SKM-1 (cell line): ENCODE data around the gene TBC1D22A.

ENCODE experiments used
- DNase-seq: peaks from one replicate; lab custom pipeline; 2025; ENCODE audit not compliant: unreplicated experiment; lab: John Stamatoyannopoulos, UW

TBC1D22A gene

DNA sequence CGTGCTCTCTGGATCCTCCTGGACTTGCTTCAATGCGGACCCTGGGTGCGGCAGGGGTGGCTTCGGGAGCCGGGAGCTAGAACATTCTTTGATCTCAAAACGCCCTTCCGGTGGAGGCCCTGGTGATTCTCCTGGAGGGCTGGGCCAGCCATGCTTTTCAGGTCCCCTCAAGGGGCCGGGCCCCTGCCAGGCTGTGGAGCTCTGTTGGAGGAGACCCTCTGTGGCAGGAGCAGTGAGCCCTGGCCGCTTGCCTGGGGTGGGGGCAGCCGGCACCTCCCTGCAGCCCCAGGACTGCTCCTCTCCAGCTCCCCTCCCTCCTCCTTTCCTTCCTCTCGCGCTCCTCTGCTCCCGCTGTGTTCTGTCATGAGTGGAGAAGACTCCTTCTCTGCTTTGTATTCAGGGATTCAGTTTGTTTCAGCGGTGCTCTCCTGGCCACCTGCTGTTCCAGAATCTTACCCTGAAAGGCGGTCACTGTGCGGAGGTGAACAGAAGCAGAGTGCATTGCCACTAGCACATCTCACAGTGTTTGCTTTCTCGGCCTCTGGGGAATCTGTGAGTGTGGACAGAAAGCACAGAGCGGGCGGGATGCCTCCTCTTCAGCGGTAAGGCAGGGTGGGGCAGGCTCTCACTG, 289.1 kb downstream of the TBC1D22A start:
- DNase-seq, result no peak

- no peak for DNase-seq
Measured at GRCh38 chr22:47052236-47053012, 290.0 kb downstream of the TBC1D22A start.

GRCh38 chr22:47053013-47053725, 290.7 kb downstream of the TBC1D22A start:
- DNase-seq, result no peak

DNA sequence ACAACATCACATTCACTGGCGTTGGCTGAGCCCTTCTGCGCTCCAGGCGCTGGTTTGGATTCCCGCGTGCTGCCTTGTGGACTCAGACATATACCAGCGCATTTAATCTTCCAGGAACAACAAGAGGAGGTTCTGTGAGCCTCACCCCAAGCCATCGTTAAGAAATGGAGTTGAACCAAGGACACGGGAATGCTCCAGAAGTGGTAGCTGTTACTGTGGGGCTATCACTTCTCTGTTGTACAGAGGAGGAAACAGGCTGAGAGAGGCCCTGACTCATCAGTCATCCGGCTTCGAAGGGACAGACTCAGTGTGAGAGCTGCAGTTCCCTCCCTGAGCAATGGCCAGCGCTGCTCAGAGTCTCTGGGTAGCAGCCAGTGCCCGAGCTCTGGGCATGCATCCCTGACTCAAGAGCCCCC, 291.3 kb downstream of the TBC1D22A start:
- DNase-seq, result no peak

DNA sequence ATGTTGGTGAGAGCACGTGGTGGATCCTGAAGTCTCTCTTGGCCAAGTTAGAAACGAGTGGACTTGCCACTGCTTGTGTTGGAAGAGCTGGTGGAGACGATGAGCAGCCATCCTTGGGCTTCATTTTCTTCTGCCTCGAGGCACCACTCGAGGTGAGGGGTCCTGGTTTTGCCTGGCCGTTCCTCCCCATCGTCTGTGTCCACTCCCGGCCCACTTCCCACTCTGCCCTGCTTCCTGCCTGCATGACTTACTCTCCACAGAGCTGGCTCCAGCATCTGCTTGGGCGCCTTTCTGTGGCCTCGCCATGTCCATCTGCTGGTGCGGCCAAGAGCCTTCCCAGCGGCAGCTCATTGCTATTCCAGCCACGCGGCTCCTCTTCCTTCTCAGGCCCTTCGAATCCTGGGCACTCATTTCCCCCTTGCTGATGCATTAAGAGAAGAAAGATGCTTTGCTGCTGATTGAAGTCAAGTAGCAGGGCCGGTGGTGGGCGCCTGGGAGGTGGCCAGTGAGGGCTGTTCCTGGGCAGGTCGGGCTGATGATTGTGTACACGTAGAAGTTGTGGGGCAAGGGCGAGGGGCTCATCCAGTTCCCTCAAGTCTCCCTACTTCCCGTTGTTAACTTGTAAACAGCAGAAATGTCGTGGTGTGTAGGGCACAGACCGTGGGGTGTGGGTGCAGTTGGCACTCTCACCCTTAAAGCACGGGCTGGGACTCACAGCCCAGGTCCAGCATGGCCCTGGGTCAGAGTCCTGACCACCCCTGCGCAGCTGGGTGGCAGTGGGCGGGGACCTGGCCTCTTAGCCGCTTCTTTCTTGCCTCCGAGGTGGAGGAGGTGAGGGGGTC, 292.0 kb downstream of the TBC1D22A start:
- no peak for DNase-seq

- DNase-seq, result no peak
Measured at GRCh38 chr22:47055073-47055355, 292.6 kb downstream of the TBC1D22A start.

GRCh38 chr22:47055461-47055860, 293.0 kb downstream of the TBC1D22A start:
- no peak for DNase-seq

DNA sequence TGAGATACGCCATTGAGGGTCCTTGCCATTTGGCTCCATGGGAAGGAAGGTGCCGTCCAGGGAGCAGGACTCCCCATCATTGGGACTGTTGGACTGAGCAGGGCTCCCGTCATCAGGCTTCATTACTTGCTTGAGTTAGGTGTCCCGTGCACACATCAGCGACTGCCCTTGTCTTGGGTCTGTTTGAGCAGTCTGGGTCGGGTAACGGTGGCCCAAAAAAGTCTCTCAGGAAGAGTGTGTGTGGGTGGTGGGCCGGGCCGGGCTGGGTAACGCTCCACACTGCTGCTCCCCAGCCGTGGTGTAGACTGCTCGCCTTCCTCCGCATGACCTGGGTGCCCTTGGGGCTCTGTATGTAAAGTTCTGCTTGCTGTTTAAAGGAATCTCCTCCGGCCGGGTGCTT, 293.5 kb downstream of the TBC1D22A start:
- no peak for DNase-seq

DNA sequence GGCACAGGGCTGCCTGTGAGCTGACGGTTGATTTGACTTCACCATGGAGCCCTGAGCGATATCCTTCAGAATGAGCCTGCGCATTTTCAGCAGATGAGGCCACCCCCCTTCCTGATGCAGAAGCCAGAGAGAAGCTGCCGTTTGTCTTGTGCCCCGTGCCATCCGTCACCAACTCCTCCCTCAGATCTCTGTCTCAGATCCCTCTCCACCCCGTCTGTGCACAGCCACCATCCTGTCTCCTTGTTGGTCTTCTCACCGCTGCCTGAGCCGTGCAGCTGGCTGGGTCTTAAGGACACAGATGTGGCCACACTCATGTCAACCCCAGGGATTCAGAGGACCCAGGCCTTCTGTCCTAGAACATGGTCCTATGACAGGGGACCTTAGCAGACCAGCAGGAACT, 293.9 kb downstream of the TBC1D22A start:
- DNase-seq, result no peak

- no peak for DNase-seq
Measured at GRCh38 chr22:47056776-47057470, 294.5 kb downstream of the TBC1D22A start.

GRCh38 chr22:47057916-47058585, 295.6 kb downstream of the TBC1D22A start:
- DNase-seq, result no peak

DNA sequence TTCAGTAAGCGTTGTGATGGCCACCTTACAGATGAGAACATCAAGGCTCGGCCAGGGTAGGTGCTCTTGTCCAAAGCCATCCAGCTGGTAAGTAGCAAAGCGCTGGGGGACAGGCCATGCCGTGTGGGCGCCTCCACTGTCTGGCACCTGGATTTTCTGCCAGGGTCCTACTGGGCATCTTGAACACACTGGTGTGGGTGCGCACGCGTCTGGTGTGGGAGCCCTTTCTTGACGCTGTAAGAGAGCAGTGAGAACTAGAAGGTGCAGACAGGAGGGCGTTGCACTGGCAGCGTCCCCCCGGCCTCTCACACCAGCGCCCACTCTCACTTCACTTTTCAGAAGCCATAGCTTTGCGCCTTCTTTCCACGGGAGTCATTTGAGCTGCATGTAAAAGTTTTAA, 296.6 kb downstream of the TBC1D22A start:
- DNase-seq, result no peak

DNA sequence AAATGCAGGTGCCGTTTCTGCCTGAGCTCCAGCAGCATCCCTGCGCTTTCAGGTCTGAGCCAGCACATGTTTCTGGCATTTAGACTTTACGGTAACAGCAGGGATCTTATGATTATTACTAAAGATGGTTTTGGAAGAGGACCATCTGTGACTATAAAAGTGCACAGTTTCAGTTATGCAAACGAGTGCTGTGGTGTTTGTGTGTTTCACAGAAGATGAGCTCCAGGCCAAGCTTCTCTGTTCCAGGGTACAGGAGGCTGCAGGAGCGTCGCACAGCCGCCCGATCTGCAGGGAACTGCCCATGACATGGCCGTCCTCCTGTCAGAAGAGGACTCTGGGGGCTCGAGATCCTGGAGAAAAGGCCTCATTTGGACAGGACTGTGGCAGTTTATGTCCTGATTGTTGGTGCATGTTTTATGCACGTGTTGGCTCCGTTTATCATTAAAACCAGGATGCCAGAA, 297.3 kb downstream of the TBC1D22A start:
- no peak for DNase-seq

DNA sequence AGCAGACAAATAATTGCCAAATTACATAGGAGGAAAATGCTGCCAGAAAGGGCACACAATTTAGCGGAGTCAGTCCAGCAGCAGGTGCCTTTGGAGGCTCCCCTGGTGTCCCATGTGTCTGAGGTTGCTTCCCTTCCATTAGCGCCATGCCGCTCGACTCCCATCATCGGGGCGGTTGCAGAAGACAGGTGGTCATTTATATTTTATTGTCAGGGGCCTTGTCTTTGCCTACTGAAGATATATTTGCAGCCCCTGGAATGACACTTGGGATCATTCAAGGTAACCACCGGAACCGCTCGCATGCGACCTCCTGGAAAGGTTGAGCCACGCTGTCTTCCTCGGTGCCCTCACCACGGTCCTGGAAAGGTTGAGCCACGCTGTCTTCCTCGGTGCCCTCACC, 298.3 kb downstream of the TBC1D22A start:
- DNase-seq, result no peak

DNA sequence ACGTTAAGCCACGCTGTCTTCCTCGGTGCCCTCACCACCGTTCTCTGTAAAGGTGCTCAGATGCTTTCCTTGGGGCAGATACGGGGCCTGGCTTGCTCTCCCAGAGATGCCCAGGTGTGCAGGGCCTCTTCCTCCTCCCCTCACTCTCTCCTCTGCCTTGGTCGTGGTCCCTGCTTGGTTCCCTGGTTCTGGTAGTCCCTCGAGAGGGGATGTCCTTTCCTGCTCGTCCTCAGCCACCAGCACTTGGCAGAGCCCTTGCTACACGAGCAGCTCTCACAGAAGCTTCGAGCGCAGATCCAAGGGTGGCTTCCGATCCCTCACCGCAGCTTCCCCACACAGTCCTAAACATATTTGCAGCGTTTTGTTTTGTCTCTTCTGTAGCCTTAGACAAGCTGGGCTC, 298.8 kb downstream of the TBC1D22A start:
- no peak for DNase-seq

DNA sequence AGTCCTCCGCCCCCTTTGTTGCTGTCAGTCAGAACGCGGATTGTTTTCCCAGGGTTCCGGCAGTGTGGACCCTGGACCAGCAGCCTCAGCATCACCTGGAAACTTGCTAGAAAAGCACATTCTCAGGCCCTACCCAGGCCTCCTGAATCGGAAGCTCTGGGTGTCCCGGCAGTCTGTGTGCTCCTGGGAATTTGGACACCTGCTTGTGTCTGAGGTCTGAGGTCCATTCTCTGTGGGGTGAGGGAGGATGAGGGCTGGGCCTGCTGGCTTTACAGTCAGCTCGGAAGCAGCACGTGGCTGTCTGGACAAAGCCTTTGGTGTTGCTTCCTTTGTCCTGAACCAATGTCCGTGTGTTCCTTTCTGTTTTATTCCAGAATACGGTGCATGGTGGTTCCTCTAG, 299.7 kb downstream of the TBC1D22A start:
- no peak for DNase-seq

GRCh38 chr22:47063071-47063509, 300.6 kb downstream of the TBC1D22A start:
- DNase-seq, result no peak

DNA sequence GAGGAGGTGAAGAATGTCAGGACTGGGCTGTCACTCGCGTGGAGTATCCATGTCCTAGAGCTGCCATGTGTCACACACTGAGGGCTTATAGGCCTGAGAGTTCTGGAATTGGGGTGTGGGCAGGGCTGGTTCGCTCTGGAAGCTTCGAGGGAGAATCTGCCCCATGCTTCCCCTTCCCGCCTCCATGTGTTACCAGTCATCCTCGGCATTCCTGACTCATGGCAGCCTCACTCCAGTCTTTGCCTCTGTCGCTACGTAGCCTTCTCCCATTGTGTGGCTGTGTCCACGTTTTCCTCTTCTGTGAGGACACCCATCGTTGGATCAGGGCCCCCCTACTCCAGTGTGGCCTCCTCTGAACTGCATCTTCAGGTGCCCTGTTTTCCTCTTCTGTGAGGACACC, 301.2 kb downstream of the TBC1D22A start:
- DNase-seq, result no peak

DNA sequence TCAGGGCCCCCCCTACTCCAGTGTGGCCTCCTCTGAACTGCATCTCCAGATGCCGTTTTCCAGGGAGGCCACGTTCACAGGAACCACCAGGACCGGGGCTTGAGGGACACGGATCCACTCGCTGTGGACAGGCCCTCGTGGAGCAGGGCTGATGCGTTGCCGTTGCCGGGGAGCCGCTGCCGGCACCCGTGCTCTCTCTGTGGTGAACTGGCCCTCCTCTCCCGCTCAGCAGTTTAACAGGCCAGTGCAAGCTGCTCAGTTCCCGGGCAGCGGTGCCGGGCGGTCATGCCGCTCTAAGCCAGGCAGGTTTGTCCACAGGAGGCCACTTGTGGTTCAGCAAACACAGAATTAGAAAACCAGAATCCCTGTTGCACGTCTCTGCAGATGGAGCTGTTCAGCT, 301.6 kb downstream of the TBC1D22A start:
- no peak for DNase-seq

GRCh38 chr22:47064416-47064815, 302.0 kb downstream of the TBC1D22A start:
- no peak for DNase-seq
